ENCODE results near the gene CNN3.

- TF ChIP-seq POLR2A (IDR thresholded peaks at IDR 0.05) (no peak), CTCF (IDR thresholded peaks at IDR 0.05) (no peak)
These were observed 1.3 kb downstream of the CNN3 start for GRCh38 chr1:94925561-94926125.
